Measurements from ENCODE around the gene LIN54.

DNA sequence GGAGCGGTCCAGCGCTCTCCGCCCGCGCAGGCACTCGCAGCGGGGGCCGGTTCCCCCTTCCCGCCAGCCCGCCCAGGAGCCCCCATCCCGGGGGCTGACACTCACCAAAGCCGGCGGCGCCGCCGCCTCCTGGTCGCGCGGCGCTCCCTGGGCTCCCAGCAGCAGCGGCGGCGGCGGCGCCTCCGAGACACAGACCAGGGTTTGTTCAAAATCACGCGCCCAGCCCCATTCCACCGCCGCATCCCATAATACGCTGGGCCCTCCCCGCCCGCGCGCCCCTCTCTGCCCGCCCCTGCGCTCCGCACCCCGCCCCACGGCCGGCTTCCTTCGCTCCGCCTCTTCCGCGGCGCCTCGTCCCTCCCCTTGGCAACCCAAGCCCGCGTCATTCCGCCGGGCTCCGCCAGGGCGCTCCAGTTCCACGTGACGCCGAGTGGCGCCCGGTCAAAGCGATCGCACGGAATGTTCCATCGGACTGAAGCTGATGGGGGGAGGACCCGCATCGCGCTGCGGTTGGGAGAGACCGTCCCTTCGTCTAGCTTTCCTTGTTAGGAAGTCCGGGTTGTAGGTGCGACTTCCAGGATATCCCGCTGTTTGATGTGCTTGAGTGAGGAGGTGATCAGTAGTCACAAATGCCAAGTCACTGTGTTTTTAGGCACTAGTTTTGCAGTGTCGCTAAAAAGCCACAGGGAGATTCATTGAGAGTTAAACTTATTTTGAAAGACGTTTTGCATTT, 2.2 kb upstream of the LIN54 start:
- TF ChIP-seq POU6F1 (CRISPR knock-in tag; IDR thresholded peaks at IDR 0.05; ENCODE audit: borderline replicate concordance, low read depth) (no peak), TCF4 (CRISPR knock-in tag; IDR thresholded peaks at IDR 0.05; ENCODE audit: borderline replicate concordance) (no peak)

Measured in SK-N-SH treated with all-trans-retinoic acid at 6 μM for 48 hours (cell line).